ENCODE results near the gene RAI14. TPM values are rescaled to one million over a fixed set of nuclear protein-coding genes. Genes with fewer than 3 reads are reported as not detected.
A peak's percentile ranks its signal among the peaks of the same experiment; 100 is the strongest.

RAI14 gene
- total and polyA plus RNA-seq, 2 donors (not counting 3 experiments of a cell fraction or from before 2014, with no cell fraction given), result 114 to 369 TPM

DNA sequence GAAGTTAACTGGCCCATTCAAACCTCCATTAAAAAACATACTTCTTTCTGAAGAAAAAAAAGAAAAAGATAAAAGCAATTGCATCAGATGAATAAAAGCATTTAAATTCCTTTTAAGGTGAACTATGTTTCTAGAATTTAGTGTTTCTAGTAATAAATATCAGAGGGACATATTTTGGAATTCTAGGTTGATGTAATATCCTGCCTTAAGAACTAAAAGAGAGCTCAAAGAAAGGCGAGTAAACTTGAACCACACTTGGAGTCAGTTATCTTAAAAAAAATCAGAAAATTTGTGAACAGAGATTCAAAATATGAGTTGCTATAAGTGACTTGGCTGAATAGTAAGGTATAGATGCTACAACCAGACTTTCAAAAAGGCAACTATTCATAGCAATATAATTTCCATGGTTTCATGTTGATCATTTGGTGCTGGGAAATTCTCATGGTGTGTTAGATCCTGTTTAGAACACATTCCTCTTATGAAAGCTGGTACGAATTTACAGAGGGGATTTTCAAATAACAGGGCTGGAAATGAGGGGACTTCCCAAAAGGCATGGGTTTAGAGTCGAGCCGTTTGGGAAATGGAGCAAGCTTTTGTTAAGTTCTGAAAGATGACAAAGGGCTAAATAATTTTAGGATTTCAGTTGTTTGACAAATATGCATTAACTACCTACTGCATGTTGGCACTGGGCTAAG lies 37.6 kb upstream of the RAI14 start:
- CTCF ChIA-PET, result interaction anchor here (1.5 kb wide), 1 partner anchor 9 kb away, joined by 3 read pairs; no protein-coding TSS in a partner anchor
- H3K27me3 ChIP-seq (ENCODE audit: control insufficient read depth in 2 of 2, insufficient read depth in 2 of 2, low read length in 2 of 2), result no peaks in the 10 kb centered on the region
- H3K9me1 ChIP-seq (replicated peaks; ENCODE audit: control insufficient read depth, extremely low read depth, insufficient read depth, low read length), result no peaks in the 10 kb centered on the region
- no peaks in the 10 kb centered on the region for H3K36me3 ChIP-seq (ENCODE audit: control insufficient read depth in 2 of 2, extremely low read depth in 1 of 2, insufficient read depth in 2 of 2, low read length in 2 of 2)
- dilution Hi-C loops (cut with MboI; ENCODE audit: extremely low pct_ligation_motif_present, low sequenced_read_pairs) (no loop called here), intact Hi-C loops (cut with micrococcal nuclease) (no loop called here)
- H3K4me2 ChIP-seq (ENCODE audit: insufficient read depth, low read length), result no peak overlapping the region
- DNase-seq (ENCODE audit: low read depth, low spot score) (peak; percentile 28), FAIRE-seq (no peak)
- no peaks in the 10 kb centered on the region for H4K20me1 ChIP-seq (replicated peaks; ENCODE audit: control insufficient read depth, extremely low read depth, insufficient read depth, low read length)
- no TSS peak for BruUV-seq (replicated peaks)
- no peak overlapping the region for H3K4me3 ChIP-seq (replicated peaks in 1 of 3; ENCODE audit: insufficient read depth in 1 of 3, low read depth in 1 of 3, low read length in 3 of 3)
- H3K4me1 ChIP-seq (ENCODE audit: control insufficient read depth, extremely low read depth, insufficient read depth, low read length), result peaks cover 18% of the 10 kb centered on the region
- TF ChIP-seq, protein P1, sequence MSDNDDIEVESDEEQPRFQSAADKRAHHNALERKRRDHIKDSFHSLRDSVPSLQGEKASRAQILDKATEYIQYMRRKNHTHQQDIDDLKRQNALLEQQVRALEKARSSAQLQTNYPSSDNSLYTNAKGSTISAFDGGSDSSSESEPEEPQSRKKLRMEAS (IDR thresholded peaks at IDR 0.05; ENCODE audit: insufficient read depth, insufficient read length), result no peak
- no peak for TF ChIP-seq EZH2 (IDR thresholded peaks at IDR 0.05; ENCODE audit: borderline replicate concordance, low read depth, low read length, severe bottlenecking)
- TF ChIP-seq, protein P2, sequence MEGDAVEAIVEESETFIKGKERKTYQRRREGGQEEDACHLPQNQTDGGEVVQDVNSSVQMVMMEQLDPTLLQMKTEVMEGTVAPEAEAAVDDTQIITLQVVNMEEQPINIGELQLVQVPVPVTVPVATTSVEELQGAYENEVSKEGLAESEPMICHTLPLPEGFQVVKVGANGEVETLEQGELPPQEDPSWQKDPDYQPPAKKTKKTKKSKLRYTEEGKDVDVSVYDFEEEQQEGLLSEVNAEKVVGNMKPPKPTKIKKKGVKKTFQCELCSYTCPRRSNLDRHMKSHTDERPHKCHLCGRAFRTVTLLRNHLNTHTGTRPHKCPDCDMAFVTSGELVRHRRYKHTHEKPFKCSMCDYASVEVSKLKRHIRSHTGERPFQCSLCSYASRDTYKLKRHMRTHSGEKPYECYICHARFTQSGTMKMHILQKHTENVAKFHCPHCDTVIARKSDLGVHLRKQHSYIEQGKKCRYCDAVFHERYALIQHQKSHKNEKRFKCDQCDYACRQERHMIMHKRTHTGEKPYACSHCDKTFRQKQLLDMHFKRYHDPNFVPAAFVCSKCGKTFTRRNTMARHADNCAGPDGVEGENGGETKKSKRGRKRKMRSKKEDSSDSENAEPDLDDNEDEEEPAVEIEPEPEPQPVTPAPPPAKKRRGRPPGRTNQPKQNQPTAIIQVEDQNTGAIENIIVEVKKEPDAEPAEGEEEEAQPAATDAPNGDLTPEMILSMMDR (IDR thresholded peaks at IDR 0.05; ENCODE audit: extremely low read depth in 1 of 2, insufficient read depth in 1 of 2, low read depth in 1 of 2, low read length in 2 of 2), result no peak
- no peak for TF ChIP-seq GATA2 (IDR thresholded peaks at IDR 0.05; ENCODE audit: insufficient read depth, insufficient read length, low read depth, low read length)
- no peak for TF ChIP-seq MYC (IDR thresholded peaks at IDR 0.05; ENCODE audit: low read depth, low read length)
- TF ChIP-seq JUN (IDR thresholded peaks at IDR 0.05; ENCODE audit: borderline replicate concordance, insufficient read depth, insufficient read length, low read depth), result no peak
- no peak for TF ChIP-seq FOS (IDR thresholded peaks at IDR 0.05; ENCODE audit: borderline replicate concordance, insufficient read depth, low read length)
- TF ChIP-seq POLR2AphosphoS5 (IDR thresholded peaks at IDR 0.05; ENCODE audit: insufficient read depth, low read depth, low read length), result no peak
- no peak for TF ChIP-seq POLR2A (IDR thresholded peaks at IDR 0.05; ENCODE audit: low read depth, low read length)
- no peaks in the 10 kb centered on the region for H3K79me2 ChIP-seq (ENCODE audit: control insufficient read depth, insufficient read depth, low read length)
- H2AFZ ChIP-seq (ENCODE audit: low read depth, low read length), result no peak overlapping the region
- POLR2A ChIA-PET, result no interaction called here
- H3K9ac ChIP-seq (replicated peaks; ENCODE audit: extremely low read depth, insufficient read depth, low read length), result no peak overlapping the region
- H3K9me3 ChIP-seq (replicated peaks; ENCODE audit: control insufficient read depth, insufficient read depth, low read length), result no peaks in the 10 kb centered on the region
- H3K27ac ChIP-seq (ENCODE audit: insufficient read depth, low read depth, low read length), result no peak overlapping the region

Data from endothelial cell of umbilical vein (primary cell).